Upper lobe of left lung (tissue), 4 donors: ENCODE measurements around the gene SUFU.

Source experiments
- CTCF ChIP-seq, 6 experiments: fragments of 450-650 bp in 4 of 6; fragments of 200-600 bp in 2 of 6; sonication (generic) in 2 of 6; IDR thresholded peaks; one replicate each; pipeline ENCODE4 v1.5.1; 2016 to 2019; ENCODE audit warnings: antibody characterized with exemption in 6 of 6
- EP300 ChIP-seq, 4 donors: sonication (generic); formaldehyde crosslinking; IDR thresholded peaks; one replicate each; pipeline ENCODE4 v1.5.1; 2017; ENCODE audit warnings: antibody characterized with exemption in 4 of 4, control low read depth in 2 of 4
- POLR2A ChIP-seq, 4 donors: fragments of 450-650 bp; IDR thresholded peaks; one replicate each; pipeline ENCODE4 v1.5.1; 2016 to 2017; ENCODE audit warnings: antibody characterized with exemption in 4 of 4, mild to moderate bottlenecking in 2 of 4

DNA sequence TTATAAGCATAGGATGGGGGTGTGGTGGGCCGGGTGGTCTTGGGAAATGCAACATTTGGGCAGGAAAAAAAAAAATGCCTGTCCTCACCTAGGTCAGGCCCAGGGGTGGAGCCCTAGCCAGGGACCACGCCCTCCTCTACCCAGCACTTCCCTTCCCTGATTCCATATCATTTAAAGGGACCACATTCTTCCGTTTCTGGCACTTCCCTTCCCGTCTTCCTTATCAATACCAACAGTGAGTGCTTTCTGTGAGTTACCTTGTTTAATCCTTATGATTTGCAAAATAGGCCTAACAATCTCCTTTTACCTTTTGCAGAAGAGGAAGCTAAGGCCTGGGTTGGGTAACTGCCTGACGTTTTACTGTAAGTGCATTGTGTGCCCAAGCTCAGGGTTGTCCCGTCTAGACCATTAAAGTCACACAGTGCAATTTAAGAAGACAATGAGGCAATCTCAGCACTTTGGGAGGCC, 35.8 kb upstream of the SUFU start:
- no peak for TF ChIP-seq POLR2A (IDR thresholded peaks at IDR 0.05)
- no peak for TF ChIP-seq CTCF (IDR thresholded peaks at IDR 0.05)
- TF ChIP-seq EP300 (IDR thresholded peaks at IDR 0.05), result no peak
